Naive B cell (primary cell): ENCODE measurements around the gene CD300LB. TPM values are rescaled to one million over a fixed set of nuclear protein-coding genes. Genes with fewer than 3 reads are reported as not detected.
"Not testable (repeated sequence)": the region's sequence is repeated elsewhere in the genome, so short reads cannot be mapped to it uniquely, and the experiment has no call there.

Source experiments
- ATAC-seq, 2 donors: fragments of 150-1000 bp; cut with Tn5 transposase; 2 replicates each; pipeline ENCODE4 v1.10.0; 2021; ENCODE audit warnings: low read depth in 2 of 2, mild to moderate bottlenecking in 2 of 2, moderate library complexity in 2 of 2
- DNase-seq: peaks from one replicate; pipeline ENCODE4 v3.0.0; 2022
- H3K27ac Mint-ChIP-seq, 6 donors: one replicate each; pipeline ENCODE4 v1.8.0; 2020 to 2022; ENCODE audit warnings: mild to moderate bottlenecking in 6 of 6, mixed read lengths in 6 of 6, moderate library complexity in 5 of 6, inconsistent platforms in 2 of 6
- H3K27me3 Mint-ChIP-seq, 3 donors: one replicate each; pipeline ENCODE4 v1.8.0; 2021 to 2022; ENCODE audit warnings: mixed read lengths in 3 of 3, mild to moderate bottlenecking in 1 of 3
- H3K36me3 Mint-ChIP-seq, 2 donors: one replicate each; pipeline ENCODE4 v1.8.0; 2020 to 2022; ENCODE audit warnings: mixed read lengths in 2 of 2, inconsistent platforms in 1 of 2, mild to moderate bottlenecking in 1 of 2
- H3K4me1 Mint-ChIP-seq, 3 donors: one replicate each; pipeline ENCODE4 v1.8.0; 2020 to 2022; ENCODE audit warnings: mixed read lengths in 3 of 3, inconsistent platforms in 1 of 3, mild to moderate bottlenecking in 1 of 3, moderate library complexity in 1 of 3
- H3K4me3 Mint-ChIP-seq, 8 donors: one replicate each; pipeline ENCODE4 v1.8.0; 2020 to 2022; ENCODE audit warnings: mild to moderate bottlenecking in 8 of 8, mixed read lengths in 8 of 8, moderate library complexity in 8 of 8, inconsistent platforms in 2 of 8
- H3K9me3 Mint-ChIP-seq, 7 donors: one replicate each; pipeline ENCODE4 v1.8.0; 2020 to 2022; ENCODE audit warnings: mixed read lengths in 7 of 7, mild to moderate bottlenecking in 5 of 7, inconsistent platforms in 2 of 7, moderate library complexity in 1 of 7
- polyA plus RNA-seq, 6 donors: library from polyadenylated mRNA; unstranded; fragments of 300-500 nt; fragmentation: Illumina TruSeq; gene quantifications; one replicate each; pipeline ENCODE4 v1.2.3, GENCODE V29; 2021; ENCODE audit warnings: low read depth in 6 of 6

CD300LB gene
- polyA plus RNA-seq, 6 donors from 2014 or later: 0.14 to 0.60 (median 0.24) TPM; not detected in 3

DNA sequence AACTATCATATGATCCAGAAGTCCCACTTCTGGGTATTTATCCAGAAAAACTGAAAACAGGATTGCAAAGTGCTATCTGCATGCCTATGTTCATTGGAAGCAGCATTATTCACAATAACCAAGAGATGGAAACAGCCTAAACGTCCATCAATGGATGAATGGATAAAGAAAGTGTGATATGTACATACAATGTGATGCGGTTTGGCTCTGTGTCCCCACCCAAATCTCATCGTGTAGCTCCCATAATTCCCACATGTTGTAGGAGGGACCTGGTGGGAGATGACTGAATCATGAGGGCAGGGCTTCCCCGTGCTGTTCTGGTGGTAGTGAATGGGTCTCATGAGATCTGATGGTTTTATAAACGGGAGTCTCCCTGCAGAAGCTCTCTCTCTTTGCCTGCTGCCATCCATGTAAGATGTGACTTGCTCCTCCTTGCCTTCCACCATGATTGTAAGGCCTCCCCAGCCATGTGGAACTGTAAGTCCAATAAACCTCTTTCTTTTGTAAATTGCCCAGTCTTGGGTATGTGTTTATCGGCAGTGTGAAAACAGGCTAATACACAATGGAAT is 12.8 kb downstream of the CD300LB start:
- Mint-ChIP-seq H3K9me3 (peaks cover 13 to 29% (median 25%) of the 10 kb centered on the region in 7 donors), H3K27me3 (peaks cover 14 to 27% (median 20%) of the 10 kb centered on the region in 3 donors), H3K27ac (peak overlapping the region in 1 of 6 donors; percentile 81), H3K36me3 (peaks cover 0 to 19% of the 10 kb centered on the region in 2 donors), H3K4me1 (peaks cover 15 to 36% (median 34%) of the 10 kb centered on the region in 3 donors)
- H3K4me3 Mint-ChIP-seq, DNase-seq, ATAC-seq: not testable (repeated sequence)

DNA sequence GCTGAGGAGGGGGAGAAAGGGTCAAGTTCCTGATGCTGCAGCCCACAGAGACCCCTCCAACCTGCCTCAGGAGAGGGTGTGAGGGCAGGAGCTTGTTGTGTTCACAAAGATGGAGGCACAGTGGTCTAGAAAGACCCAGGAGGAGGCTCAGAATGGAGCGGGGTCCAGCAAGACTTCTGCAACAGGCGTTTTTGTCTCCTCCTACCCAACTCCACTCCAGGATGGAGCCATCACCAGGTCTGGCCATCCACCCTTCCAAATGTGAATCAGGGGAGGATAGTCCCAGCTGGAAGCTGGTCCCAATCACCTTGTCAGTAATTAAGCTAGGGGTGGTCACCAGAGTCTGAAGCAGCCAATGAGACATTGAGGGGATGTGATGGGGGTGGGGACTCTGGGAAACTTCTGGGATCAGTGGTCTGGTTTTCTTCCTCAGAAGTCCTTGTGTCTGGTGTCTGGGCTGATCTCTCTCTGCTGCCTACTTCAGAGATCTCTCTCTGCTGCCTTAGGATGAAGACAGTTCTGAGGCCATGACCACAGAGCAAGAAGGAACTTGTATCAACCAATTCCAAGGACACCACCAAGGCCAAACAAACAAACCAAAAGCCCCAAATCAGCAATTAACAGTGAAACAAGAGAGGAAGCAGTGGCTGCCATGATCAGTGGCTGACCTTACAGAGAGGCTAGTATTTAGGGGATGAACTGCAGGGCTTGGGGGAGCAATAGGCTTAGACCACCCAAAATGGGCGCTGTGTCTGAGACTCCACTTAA is 14.5 kb downstream of the CD300LB start:
- Mint-ChIP-seq H3K36me3 (peaks cover 0 to 13% of the 10 kb centered on the region in 2 donors), H3K4me3 (no peak overlapping the region), H3K9me3 (peaks cover 13 to 29% (median 25%) of the 10 kb centered on the region in 7 donors), H3K27ac (peak overlapping the region in 2 of 6 donors; percentile 42 to 52), H3K4me1 (peaks cover 21 to 47% (median 45%) of the 10 kb centered on the region in 3 donors), H3K27me3 (peaks cover 14 to 21% (median 14%) of the 10 kb centered on the region in 3 donors)
- DNase-seq (no peak), ATAC-seq (no peak)

DNA sequence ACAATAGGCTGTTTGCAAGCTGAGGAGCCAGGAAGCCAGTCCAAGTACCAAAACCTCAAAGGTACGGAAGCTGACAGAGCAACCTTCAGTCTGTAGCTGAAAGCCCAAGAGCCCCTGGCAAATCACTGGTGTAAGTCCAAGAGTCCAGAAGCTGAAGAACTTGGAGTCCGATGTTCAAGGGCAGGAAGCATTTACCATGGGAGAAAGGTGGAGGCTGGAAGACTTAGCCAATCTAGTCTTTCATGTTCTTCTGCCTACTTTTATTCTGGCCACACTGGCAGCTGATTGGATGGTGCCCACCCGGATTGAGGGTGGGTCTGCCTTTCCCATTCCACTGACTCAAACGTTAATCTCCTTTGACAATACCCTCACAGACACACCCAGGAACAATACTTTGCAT is 15.3 kb downstream of the CD300LB start:
- DNase-seq: no peak
- peak overlapping the region in 1 of 6 donors; percentile 57 for H3K27ac Mint-ChIP-seq
- ATAC-seq: no peak
- peaks cover 13 to 21% (median 16%) of the 10 kb centered on the region in 3 donors for H3K27me3 Mint-ChIP-seq
- peaks cover 0 to 13% of the 10 kb centered on the region in 2 donors for H3K36me3 Mint-ChIP-seq
- H3K4me1 Mint-ChIP-seq: peaks cover 20 to 40% (median 37%) of the 10 kb centered on the region in 3 donors
- H3K4me3 Mint-ChIP-seq: no peak overlapping the region
- peaks cover 13 to 29% (median 25%) of the 10 kb centered on the region in 7 donors for H3K9me3 Mint-ChIP-seq

DNA sequence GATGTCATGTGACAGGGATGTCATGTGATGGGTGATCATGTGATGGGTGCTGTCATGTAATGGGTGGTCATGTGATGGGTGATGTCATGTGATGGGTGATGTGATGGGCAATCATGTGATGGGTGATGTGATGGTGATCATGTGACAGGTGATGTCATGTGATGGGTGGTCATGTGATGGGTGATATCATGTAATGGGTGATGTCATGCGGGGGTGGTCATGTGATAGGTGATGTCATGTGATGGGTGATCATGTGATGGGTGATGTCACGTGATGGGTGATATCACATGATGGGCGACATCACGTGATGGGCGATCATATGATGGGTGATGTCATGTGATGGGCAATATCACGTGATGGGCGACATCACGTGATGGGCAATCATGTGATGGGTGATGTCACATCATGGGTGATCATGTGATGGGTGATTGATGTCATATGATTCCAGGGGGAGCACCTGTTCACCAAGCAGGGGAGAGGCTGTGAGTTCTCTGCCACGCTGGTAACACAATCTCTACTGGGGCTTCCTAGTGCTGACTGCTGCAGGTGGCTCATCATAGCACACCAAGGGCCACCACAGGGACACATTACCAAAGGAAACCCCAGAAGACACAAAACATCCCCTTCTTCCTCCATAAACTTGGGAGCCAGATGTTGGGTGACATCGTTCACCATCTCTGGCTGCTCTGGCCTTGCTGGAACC is 16.5 kb downstream of the CD300LB start:
- no peak for DNase-seq
- Mint-ChIP-seq H3K27me3 (peaks cover 11 to 21% (median 12%) of the 10 kb centered on the region in 3 donors), H3K9me3 (peaks cover 13 to 29% (median 25%) of the 10 kb centered on the region in 7 donors), H3K36me3 (peaks cover 0 to 13% of the 10 kb centered on the region in 2 donors), H3K4me1 (peaks cover 17 to 28% (median 25%) of the 10 kb centered on the region in 3 donors), H3K27ac (peak overlapping the region; percentile 95 to 100 (median 99)), H3K4me3 (peak overlapping the region in 6 of 8 donors; percentile 30 to 91 (median 62))
- peak; percentile 48 to 56 for ATAC-seq

DNA sequence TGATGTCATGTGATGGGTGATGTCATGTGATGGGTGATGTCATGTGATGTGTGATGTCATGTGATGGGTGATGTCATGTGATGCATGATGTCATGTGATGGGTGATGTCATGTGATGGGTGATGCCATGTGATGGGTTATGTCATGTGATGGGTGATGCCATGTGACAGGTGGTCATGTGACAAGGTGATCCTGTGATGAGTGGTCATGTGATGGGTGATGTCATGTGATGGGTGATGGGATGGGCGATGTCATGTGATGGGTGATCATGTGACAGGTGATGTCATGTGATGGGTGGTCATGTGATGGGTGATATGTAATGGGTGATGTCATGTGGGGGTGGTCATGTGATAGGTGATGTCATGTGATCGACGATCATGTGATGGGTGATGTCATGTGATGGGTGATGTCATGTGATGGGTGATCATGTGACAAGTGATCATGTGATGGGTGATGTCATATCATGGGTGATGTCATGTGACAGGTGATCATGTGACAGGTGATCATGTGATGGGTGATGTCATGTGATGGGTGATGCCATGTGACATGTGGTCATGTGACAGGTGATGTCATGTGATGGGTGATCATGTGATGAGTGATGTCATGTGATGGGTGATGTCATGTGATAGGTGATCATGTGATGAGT is 17.2 kb downstream of the CD300LB start:
- peak; percentile 47 to 54 for ATAC-seq
- H3K36me3 Mint-ChIP-seq: peaks cover 0 to 13% of the 10 kb centered on the region in 2 donors
- peaks cover 13 to 25% (median 22%) of the 10 kb centered on the region in 7 donors for H3K9me3 Mint-ChIP-seq
- DNase-seq: peak; percentile 59
- peaks cover 17 to 25% (median 25%) of the 10 kb centered on the region in 3 donors for H3K4me1 Mint-ChIP-seq
- H3K4me3 Mint-ChIP-seq: peak overlapping the region; percentile 26 to 91 (median 46)
- H3K27me3 Mint-ChIP-seq: peaks cover 11 to 21% (median 12%) of the 10 kb centered on the region in 3 donors
- peak overlapping the region; percentile 95 to 100 (median 99) for H3K27ac Mint-ChIP-seq

DNA sequence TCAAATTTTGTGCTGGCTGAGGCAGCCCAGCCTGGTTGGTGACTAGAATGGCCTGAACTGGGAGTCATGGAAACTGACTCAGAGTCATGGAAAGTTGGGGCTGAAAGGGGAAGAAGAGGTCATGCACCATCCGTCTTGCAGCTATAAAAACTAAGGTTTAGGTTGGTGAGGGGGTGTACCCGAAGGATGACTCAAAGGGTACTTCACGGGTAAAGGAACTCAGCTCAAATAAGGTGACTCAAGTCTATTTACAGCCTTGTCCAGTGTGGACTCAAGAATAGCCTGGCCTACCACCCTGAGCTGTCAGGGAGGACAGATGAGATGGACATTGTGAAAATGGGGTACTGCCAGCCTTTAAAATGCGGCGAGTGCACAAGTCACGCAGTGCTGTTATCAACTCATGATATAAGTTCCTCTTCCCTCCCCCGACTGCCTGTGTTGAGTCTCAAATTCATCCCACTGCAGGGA is 18.6 kb downstream of the CD300LB start:
- Mint-ChIP-seq H3K4me3 (peak overlapping the region in 5 of 8 donors; percentile 3 to 83 (median 44)), H3K36me3 (peaks cover 0 to 13% of the 10 kb centered on the region in 2 donors), H3K4me1 (peaks cover 17 to 25% (median 25%) of the 10 kb centered on the region in 3 donors), H3K27ac (peak overlapping the region; percentile 16 to 100 (median 80)), H3K9me3 (peaks cover 9 to 15% (median 13%) of the 10 kb centered on the region in 7 donors), H3K27me3 (peaks cover 11 to 21% (median 12%) of the 10 kb centered on the region in 3 donors)
- ATAC-seq (peak in 1 of 2 donors; percentile 33), DNase-seq (no peak)

DNA sequence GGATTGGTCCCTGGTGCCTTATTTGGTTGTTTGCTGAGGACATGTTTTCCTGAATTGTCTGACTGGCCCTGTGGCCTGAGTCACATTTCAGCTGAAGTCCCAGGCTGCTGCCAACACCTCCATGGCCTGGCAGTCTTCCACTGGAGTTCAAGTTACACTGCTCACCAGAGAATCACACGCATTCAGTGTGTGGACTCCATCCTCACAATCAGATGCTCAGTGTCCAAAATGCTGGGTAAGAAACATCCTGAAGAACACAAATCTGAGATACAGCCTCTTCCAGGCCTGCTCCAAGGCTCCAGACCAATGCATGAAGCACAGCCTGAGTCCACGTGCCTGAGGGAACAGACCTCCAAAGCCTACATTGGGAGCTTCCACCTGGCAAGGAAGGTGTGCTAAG is 19.2 kb downstream of the CD300LB start:
- Mint-ChIP-seq H3K36me3 (peaks cover 0 to 13% of the 10 kb centered on the region in 2 donors), H3K4me3 (no peak overlapping the region), H3K27me3 (peaks cover 11 to 21% (median 12%) of the 10 kb centered on the region in 3 donors), H3K27ac (peak overlapping the region in 2 of 6 donors; percentile 77 to 100), H3K4me1 (peaks cover 17 to 25% (median 25%) of the 10 kb centered on the region in 3 donors), H3K9me3 (peaks cover 9 to 15% (median 12%) of the 10 kb centered on the region in 7 donors)
- DNase-seq (no peak), ATAC-seq (no peak)

DNA sequence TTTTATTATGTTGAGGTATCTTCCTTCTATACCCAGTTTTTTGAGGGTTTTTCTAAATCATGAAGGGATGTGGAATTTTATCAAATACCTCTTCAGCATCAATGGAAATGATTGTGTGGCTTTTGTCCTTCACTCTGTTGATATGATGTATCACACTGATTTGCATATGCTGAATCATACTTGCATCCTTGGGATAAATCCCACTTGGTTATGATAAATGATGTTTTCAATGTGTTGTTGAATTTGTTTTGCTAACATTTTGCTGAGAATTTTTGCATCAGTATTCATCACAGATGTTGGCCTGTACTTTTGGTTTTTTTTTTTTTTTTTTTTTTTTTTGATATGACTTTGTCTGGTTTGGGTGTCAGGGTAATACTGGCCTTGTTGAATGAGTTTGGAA is 23.1 kb downstream of the CD300LB start:
- no peak overlapping the region for H3K4me3 Mint-ChIP-seq
- no peaks in the 10 kb centered on the region for H3K36me3 Mint-ChIP-seq
- peaks cover 0 to 2% (median 0%) of the 10 kb centered on the region in 7 donors for H3K9me3 Mint-ChIP-seq
- no peak overlapping the region for H3K27ac Mint-ChIP-seq
- no peak for DNase-seq
- peaks cover 0 to 12% (median 0%) of the 10 kb centered on the region in 3 donors for H3K27me3 Mint-ChIP-seq
- H3K4me1 Mint-ChIP-seq: peaks cover 6 to 14% (median 11%) of the 10 kb centered on the region in 3 donors
- ATAC-seq: no peak

DNA sequence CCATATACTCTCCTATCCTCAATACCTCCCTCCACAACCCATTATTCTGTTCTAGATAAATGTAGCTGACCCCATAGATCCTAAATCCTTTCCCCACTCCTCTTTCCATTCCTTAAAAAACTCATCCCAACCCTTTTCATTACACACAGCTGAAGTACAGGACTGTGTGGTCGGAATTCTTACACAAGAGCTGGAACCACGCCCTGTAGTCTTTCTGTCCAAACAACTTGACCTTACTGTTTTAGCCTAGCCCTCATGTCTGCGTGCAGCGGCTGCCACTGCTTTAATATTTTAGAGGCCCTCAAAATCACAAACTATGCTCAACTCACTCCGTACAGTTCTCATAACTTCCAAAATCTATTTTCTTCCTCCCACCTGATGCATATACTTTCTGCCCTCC is 27.3 kb downstream of the CD300LB start:
- not testable (repeated sequence) for H3K4me3 Mint-ChIP-seq, DNase-seq, H3K27me3 Mint-ChIP-seq, H3K27ac Mint-ChIP-seq, ATAC-seq, H3K9me3 Mint-ChIP-seq, H3K4me1 Mint-ChIP-seq, H3K36me3 Mint-ChIP-seq

DNA sequence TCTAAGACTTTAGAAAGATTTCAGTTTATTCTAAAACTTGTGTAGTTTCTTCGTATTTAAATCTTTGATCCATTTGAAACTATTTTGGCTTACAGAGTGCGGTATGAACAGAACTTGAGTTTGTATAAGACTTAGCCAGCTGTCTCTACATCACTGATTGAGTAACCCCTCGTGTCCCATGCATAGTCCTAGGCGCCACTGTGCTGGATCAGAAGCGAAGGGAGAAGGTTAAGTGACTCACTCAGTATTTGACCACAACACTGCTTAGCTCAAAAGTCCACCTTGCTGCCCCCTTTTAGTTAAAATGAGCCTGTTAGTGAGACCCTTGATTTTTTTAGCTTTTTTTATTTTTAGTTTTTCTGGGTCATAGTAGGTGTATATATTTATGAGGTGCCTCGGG is 28.4 kb downstream of the CD300LB start:
- no peak overlapping the region for H3K27ac Mint-ChIP-seq
- H3K27me3 Mint-ChIP-seq: peaks cover 0 to 9% (median 7%) of the 10 kb centered on the region in 3 donors
- ATAC-seq (no peak), DNase-seq (no peak)
- peaks cover 0 to 4% (median 0%) of the 10 kb centered on the region in 7 donors for H3K9me3 Mint-ChIP-seq
- H3K4me1 Mint-ChIP-seq: no peaks in the 10 kb centered on the region
- H3K36me3 Mint-ChIP-seq: no peaks in the 10 kb centered on the region
- no peak overlapping the region for H3K4me3 Mint-ChIP-seq

DNA sequence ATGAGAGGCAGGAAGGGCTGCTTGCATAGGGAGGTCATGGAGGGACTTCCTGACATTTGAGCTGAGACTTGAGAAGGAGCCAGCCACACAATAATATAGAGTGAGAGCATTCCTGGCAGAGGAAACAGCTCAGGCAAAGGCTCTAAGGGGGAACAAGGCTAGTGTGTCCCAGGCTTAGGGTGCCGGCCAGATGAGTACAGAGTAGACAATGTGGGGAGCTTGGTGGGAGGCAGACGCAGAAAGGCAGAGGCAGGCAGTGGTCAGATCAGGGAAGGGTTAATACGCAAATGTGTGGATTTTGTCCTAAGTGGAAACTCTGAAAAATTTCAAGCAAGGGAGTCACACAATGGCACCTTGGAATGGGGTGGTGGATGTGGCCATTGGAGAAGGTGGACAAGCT is 31.3 kb downstream of the CD300LB start:
- Mint-ChIP-seq H3K9me3 (peaks cover 0 to 4% (median 0%) of the 10 kb centered on the region in 7 donors), H3K4me1 (no peaks in the 10 kb centered on the region), H3K4me3 (no peak overlapping the region), H3K27me3 (peaks cover 0 to 16% (median 7%) of the 10 kb centered on the region in 3 donors), H3K36me3 (no peaks in the 10 kb centered on the region), H3K27ac (peak overlapping the region in 1 of 6 donors; percentile 47)
- ATAC-seq (no peak), DNase-seq (no peak)

DNA sequence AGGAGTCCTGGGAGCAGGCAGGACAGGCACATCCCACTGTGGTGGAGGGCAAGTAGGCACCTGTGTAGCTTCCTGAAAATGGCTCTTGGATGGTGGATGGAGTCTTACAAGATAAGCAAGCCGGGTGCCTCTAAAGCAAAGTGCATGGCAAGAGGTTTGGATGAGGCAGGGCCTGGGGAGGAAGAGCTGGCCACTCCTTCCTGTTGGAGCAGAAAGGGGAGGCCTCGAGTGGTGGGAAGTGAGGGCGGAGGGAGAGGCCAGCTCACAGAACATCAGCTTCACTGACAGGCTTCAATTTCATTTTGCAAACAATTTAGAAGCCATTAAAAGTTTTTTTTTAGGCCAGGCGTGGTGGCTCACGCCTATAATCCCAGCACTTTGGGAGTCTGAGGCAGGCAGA is 33.8 kb downstream of the CD300LB start:
- Mint-ChIP-seq H3K27me3 (peaks cover 0 to 16% (median 12%) of the 10 kb centered on the region in 3 donors), H3K36me3 (no peaks in the 10 kb centered on the region), H3K4me3 (no peak overlapping the region), H3K27ac (peak overlapping the region in 1 of 6 donors; percentile 26), H3K4me1 (no peaks in the 10 kb centered on the region), H3K9me3 (peaks cover 0 to 4% (median 0%) of the 10 kb centered on the region in 7 donors)
- ATAC-seq (no peak), DNase-seq (no peak)
